Neuron (in vitro differentiated cells): ENCODE measurements around the gene MICU1.

Source experiments
- H2AFZ ChIP-seq: one replicate; pipeline ENCODE4 v1.6.1; 2013; ENCODE audit warnings: low read depth, mild to moderate bottlenecking, inconsistent platforms, low read length, moderate library complexity
- H3K27me3 ChIP-seq: one replicate; pipeline ENCODE4 v1.6.1; 2013; ENCODE audit warnings: low read length; ENCODE audit not compliant: insufficient read depth
- H3K36me3 ChIP-seq: one replicate; pipeline ENCODE4 v1.6.1; 2013; ENCODE audit warnings: low read length; ENCODE audit not compliant: insufficient read depth
- H3K4me1 ChIP-seq: one replicate; pipeline ENCODE4 v1.6.1; 2013; ENCODE audit warnings: low read length; ENCODE audit not compliant: insufficient read depth
- H3K4me3 ChIP-seq: 2 replicates; pipeline ENCODE4 v1.5.1; 2013; ENCODE audit warnings: mild to moderate bottlenecking, low read length, moderate library complexity
- H3K9me3 ChIP-seq: one replicate; pipeline ENCODE4 v1.6.1; 2013; ENCODE audit warnings: low read length

MICU1 gene

GRCh38 chr10:72612203-72612826, 13.6 kb downstream of the MICU1 start:
- H3K4me1 ChIP-seq = no peaks in the 10 kb centered on the region
- H3K4me3 ChIP-seq = no peak overlapping the region
- H3K27me3 ChIP-seq = no peaks in the 10 kb centered on the region
- no peak overlapping the region for H2AFZ ChIP-seq
- no peaks in the 10 kb centered on the region for H3K36me3 ChIP-seq
- H3K9me3 ChIP-seq = no peaks in the 10 kb centered on the region

- Histone ChIP-seq H3K4me3 (no peak overlapping the region), H3K36me3 (no peaks in the 10 kb centered on the region), H3K4me1 (no peaks in the 10 kb centered on the region), H3K9me3 (no peaks in the 10 kb centered on the region), H2AFZ (no peak overlapping the region), H3K27me3 (no peaks in the 10 kb centered on the region)
These were observed 14.1 kb downstream of the MICU1 start for GRCh38 chr10:72611783-72612182.

- Histone ChIP-seq H3K9me3 (no peaks in the 10 kb centered on the region), H2AFZ (no peak overlapping the region), H3K4me1 (no peaks in the 10 kb centered on the region), H3K4me3 (no peak overlapping the region), H3K36me3 (no peaks in the 10 kb centered on the region), H3K27me3 (no peaks in the 10 kb centered on the region)
These were observed 15.4 kb downstream of the MICU1 start for GRCh38 chr10:72610466-72610865.

GRCh38 chr10:72605122-72605521, 20.8 kb downstream of the MICU1 start:
- Histone ChIP-seq H3K4me3 (no peak overlapping the region), H3K4me1 (no peaks in the 10 kb centered on the region), H2AFZ (no peak overlapping the region), H3K27me3 (no peaks in the 10 kb centered on the region), H3K9me3 (no peaks in the 10 kb centered on the region), H3K36me3 (no peaks in the 10 kb centered on the region)

DNA sequence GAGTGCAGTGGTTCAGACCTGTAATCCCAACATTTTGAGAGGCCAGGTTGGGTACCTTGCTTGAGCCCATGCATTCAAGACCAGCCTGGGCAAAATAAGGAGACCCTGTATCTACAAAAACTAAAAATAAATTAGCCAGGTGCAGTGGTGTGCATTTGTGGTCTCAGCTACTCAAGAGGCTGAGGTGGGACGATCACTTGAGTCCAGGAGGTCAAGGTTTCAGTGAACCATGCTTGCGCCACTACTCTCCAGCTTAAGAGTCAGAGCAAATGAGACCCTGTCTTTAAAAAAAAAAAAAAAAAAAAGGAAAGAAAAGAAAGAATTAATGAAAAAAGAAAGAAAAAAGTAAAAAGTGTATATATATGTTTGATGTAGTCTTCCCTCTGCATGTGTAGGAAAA, 24.7 kb downstream of the MICU1 start:
- H2AFZ ChIP-seq = no peak overlapping the region
- H3K4me1 ChIP-seq = peaks cover 3% of the 10 kb centered on the region
- H3K36me3 ChIP-seq = no peaks in the 10 kb centered on the region
- H3K27me3 ChIP-seq = no peaks in the 10 kb centered on the region
- no peak overlapping the region for H3K4me3 ChIP-seq
- H3K9me3 ChIP-seq = no peaks in the 10 kb centered on the region

- Histone ChIP-seq H3K4me1 (peaks cover 3% of the 10 kb centered on the region), H3K36me3 (no peaks in the 10 kb centered on the region), H3K27me3 (no peaks in the 10 kb centered on the region), H3K9me3 (no peaks in the 10 kb centered on the region), H2AFZ (no peak overlapping the region), H3K4me3 (no peak overlapping the region)
These were observed 26.8 kb downstream of the MICU1 start for GRCh38 chr10:72598769-72599701.

DNA sequence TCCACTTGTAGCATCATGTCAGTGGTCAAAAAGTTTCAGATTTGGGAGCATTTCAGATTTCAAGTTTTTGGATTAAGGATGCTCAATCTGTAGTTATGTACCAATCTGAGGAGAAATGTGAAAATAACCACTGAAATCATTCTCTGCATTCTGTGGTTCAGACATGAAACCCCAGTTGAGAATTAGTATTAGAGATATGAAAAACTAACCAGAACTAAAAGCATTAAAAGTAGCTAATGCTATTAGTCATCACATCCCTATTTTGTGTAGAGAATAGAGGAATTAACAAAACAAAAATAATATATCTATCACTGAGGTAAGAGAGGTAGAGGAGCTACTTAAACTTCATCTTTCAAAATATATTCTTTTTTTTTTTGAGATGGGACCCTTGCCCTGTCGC, 28.0 kb downstream of the MICU1 start:
- no peak overlapping the region for H3K4me3 ChIP-seq
- no peaks in the 10 kb centered on the region for H3K27me3 ChIP-seq
- H2AFZ ChIP-seq = no peak overlapping the region
- no peaks in the 10 kb centered on the region for H3K9me3 ChIP-seq
- no peaks in the 10 kb centered on the region for H3K36me3 ChIP-seq
- peaks cover 3% of the 10 kb centered on the region for H3K4me1 ChIP-seq

GRCh38 chr10:72595436-72595835, 30.4 kb downstream of the MICU1 start:
- Histone ChIP-seq H3K9me3 (peaks cover 3% of the 10 kb centered on the region), H3K4me1 (peaks cover 3% of the 10 kb centered on the region), H3K27me3 (no peaks in the 10 kb centered on the region), H2AFZ (no peak overlapping the region), H3K4me3 (no peak overlapping the region), H3K36me3 (no peaks in the 10 kb centered on the region)

- no peak overlapping the region for H2AFZ ChIP-seq
- no peaks in the 10 kb centered on the region for H3K27me3 ChIP-seq
- no peak overlapping the region for H3K4me3 ChIP-seq
- peaks cover 2% of the 10 kb centered on the region for H3K4me1 ChIP-seq
- H3K9me3 ChIP-seq = peaks cover 3% of the 10 kb centered on the region
- no peaks in the 10 kb centered on the region for H3K36me3 ChIP-seq
These were observed 31.9 kb downstream of the MICU1 start for GRCh38 chr10:72593963-72594362.

GRCh38 chr10:72588266-72588665, 37.6 kb downstream of the MICU1 start:
- no peaks in the 10 kb centered on the region for H3K27me3 ChIP-seq
- no peak overlapping the region for H2AFZ ChIP-seq
- no peaks in the 10 kb centered on the region for H3K4me1 ChIP-seq
- H3K4me3 ChIP-seq = no peak overlapping the region
- H3K9me3 ChIP-seq = peaks cover 3% of the 10 kb centered on the region
- H3K36me3 ChIP-seq = no peaks in the 10 kb centered on the region

DNA sequence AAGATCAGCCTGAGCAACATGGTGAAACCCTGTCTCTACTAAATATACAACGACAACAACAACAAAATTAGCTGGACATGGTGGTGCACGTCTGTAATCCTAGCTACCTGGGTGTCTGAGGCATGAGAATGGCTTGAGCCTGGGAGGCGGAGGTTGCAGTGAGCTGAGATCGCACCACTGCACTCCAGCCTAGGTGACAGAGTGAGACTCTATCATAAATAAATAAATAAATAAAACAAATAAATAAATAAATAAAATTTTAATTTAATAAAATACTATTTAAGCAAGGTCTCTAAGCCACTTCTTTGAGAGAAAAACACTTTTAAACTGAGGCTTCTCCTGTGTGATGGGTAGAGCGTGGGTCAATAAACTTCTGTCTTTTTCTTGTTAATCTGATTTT, 38.3 kb downstream of the MICU1 start:
- no peaks in the 10 kb centered on the region for H3K27me3 ChIP-seq
- no peak overlapping the region for H2AFZ ChIP-seq
- H3K9me3 ChIP-seq = peaks cover 3% of the 10 kb centered on the region

DNA sequence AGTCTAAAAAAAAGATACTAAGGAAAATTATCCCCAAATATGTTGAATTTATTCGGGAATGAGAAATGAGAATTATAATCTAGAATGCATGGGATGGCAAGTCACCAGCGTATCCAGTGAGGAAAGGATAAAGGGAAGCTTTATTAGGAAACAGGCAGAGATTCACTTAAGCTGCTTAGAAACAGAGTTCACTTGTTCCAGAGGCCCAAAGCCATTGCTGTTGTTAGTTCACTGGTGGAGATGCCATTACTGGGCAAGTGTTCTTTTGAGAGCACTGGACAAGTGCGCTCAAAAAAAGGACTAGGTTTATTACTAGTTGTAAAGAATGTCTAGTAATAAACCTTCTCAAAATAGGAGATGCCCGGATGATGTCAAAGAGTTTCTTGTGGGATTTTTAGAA, 51.2 kb downstream of the MICU1 start:
- no peaks in the 10 kb centered on the region for H3K9me3 ChIP-seq
- H2AFZ ChIP-seq = no peak overlapping the region
- H3K4me3 ChIP-seq = no peak overlapping the region
- H3K36me3 ChIP-seq = no peaks in the 10 kb centered on the region
- H3K4me1 ChIP-seq = no peaks in the 10 kb centered on the region
- no peaks in the 10 kb centered on the region for H3K27me3 ChIP-seq

More for the DNA sequence above, 38.3 kb downstream of the MICU1 start:
- Histone ChIP-seq H3K4me3 (no peak overlapping the region), H3K4me1 (no peaks in the 10 kb centered on the region), H3K36me3 (no peaks in the 10 kb centered on the region)

DNA sequence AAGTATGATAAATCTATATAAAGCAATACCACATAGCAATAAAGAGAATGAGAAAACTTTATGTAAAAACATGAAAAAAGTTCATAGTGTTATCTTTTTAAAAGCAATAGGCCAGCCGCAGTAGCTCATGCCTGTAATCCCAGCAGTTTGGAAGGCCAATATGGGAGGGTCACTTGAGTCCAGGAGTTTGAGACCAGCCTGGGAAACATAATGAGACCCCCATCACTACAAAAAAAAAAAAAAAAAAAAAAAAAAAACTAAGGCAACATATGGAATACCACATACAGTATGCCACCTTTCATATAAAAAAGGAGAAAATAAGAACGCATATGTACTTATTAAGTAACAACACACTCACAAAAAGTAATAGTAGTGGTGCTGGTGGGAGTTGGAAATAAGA, 52.8 kb downstream of the MICU1 start:
- Histone ChIP-seq H3K4me1 (no peaks in the 10 kb centered on the region), H3K27me3 (no peaks in the 10 kb centered on the region), H3K36me3 (no peaks in the 10 kb centered on the region), H3K4me3 (no peak overlapping the region), H2AFZ (no peak overlapping the region), H3K9me3 (no peaks in the 10 kb centered on the region)
